Activated T-cell treated with anti-CD3 and anti-CD28 coated beads, Interleukin-2, amount 50 U/mL, for 1 hour (primary cell): ENCODE results near the gene TRIM42.

ENCODE experiments used
- DNase-seq: peaks from one replicate; pipeline ENCODE4 v3.0.0-alpha.2; 2020

TRIM42 gene

DNA sequence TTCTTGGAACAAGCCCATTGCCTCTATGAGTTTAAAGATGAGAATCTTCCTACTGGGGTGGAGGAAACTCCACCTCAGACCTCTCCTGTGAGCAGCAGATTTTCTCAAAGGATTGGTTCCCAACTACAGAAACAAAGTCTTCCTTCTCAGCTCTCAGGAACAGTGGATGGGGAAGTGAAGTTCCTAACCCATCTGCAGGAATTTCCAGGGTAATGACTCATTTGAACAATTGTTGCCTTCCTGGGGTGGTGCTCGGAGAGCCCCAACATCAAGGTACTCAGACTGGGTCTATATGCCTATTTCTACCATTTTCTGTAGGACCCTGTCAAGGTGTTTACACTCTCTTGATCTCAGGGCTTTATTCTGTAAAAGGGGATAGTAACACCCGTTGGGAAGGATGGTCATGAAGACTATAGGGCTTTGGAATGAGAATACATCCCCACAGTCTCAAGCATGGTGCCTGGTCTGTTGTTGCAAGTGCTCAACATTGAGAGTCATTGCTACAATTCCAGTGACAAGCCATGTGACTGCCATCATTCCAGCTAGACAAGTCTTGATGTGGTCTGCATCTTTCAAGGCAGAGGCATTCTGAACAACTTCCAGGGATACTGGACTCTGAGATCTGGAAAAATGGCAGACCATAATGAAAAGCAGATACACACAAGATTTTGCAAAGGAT is 33.0 kb downstream of the TRIM42 start:
- DNase-seq, result no peak

DNA sequence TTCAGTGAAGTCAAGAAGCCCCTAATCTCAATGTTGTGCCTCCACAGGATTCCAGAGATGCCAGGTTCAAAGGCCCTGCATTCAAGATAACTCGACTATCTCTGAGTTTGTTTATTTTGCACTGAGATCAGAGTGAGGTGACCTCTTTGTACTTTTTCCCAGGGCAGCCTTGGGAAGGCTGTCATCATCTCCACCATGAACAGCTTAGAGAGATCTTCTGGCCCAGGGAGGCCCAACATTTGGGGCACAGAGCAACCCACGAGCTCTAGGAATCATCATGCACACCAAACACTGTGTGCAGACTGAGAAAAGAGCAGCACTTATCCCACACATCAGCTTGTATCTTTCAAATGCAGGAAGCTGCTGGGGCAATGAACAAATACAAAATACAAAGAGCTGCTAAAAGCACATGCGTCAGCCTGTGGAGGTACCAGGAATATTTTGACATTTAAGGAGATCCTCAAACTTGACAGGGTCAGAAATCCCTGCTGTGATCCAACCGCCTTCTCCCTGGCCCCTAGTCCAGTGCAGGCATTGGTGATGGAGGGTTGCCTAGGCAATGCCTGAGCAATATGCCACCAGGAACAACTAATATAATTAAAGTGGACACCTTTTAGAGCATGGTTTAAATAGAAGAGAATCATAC is 33.6 kb downstream of the TRIM42 start:
- DNase-seq, result no peak

DNA sequence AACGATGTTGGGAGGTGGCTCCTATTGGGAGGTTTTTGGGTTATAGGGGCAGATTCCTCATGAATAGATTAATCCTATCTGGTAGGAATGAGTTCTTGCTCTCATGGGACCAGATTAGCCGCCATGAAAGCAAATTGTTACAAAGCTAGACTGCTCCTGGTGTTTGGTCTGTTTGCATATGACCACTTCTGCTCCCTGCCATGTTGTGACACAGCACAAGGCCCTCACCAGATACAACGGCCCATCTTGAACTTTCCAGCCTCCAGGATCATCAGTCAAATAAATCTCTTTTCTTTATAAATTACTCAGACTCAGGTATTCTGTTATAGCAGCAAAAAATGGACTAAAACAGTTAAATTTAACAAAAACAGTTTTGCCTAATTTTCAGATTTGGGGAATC is 34.4 kb downstream of the TRIM42 start:
- DNase-seq, result no peak

DNA sequence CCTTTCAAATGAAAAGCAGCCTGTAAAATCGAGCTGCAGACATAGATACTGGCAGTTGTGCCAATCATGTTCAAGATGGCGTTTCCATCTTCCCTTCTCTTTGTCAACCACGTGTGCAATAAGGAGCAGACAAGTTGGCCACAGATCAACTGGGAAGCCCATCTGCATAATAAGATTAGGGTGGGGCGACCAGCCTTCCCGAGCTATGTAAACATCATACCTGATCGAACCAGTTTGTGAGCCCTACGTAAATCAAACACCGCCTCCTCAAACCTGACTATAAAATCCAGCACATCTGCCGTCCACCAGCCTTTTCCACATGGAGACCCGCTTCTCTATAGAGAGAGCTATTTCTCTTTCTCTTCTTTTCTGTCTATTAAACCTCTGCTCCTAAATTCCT is 37.2 kb downstream of the TRIM42 start:
- no peak for DNase-seq

DNA sequence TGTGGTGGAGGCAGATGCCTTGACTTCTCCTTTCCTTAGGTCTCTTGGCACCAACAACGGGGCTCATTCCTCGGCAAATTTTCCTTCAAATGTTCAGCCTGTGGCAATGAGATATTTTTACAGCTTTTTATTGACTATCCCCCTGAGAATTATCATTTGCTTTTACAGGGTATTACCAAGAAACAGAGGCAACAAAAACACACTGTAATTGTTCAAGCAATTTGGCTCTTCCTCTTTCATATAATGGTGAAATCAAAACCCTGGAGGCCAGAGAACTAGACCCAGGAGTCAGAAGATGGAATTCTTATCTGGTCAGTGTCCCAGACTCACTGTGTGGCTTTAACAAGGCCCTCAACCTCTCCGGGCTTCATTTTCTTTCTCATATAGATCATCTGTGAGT is 40.1 kb downstream of the TRIM42 start:
- no peak for DNase-seq

DNA sequence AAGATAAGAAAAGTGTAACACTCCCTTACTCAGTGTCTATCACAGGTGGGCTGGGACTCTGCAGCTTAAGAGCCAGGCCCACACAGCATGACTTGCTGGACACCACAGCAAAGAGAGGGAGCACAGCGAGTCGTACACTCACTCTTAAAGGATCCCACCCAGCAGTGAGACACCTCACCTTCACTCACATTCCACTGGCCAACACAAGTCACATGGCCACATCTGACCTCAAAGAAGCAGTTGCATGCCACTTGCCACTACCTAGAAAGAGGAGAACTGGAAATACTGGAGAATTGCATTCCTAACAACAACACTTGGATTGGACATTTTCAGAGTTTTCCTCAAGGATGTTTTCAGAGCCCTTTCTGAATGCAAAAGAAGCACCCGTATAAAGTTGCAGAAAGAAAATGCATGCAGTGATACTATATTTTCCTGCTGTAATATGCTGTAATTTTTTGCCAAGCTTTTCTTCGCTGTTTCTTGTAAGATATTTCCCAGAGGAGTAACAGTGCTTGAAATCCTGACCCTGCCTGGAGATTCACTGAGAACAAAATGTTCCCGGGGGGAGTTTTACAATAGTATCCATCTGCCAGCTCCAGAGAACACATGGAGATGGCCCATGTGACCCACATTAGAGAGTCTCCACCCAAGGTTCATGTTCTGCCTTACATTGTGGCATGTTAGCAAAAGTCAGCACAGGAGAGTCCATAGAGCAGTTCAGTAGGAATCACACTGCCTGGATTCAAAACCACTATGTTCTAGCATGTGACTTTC is 42.2 kb downstream of the TRIM42 start:
- no peak for DNase-seq

DNA sequence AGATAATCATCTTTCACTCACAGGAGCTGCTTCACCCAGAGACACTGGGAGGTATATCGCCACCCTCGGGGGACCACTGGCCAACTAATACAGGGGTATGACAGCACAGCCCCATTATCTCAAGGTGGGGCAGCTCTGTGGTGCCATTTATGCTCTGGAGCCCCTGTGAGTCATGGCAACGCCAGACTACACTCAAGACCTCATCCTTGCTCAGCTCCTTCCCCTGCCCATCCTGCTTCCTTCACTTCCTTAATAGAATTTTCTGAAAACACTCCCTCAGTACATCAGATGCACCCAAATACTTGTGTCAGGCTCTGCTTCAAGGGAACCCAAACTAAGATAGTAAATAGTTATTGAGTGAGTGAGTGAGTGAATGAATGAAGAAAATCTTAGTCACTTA is 45.7 kb downstream of the TRIM42 start:
- DNase-seq, result no peak

DNA sequence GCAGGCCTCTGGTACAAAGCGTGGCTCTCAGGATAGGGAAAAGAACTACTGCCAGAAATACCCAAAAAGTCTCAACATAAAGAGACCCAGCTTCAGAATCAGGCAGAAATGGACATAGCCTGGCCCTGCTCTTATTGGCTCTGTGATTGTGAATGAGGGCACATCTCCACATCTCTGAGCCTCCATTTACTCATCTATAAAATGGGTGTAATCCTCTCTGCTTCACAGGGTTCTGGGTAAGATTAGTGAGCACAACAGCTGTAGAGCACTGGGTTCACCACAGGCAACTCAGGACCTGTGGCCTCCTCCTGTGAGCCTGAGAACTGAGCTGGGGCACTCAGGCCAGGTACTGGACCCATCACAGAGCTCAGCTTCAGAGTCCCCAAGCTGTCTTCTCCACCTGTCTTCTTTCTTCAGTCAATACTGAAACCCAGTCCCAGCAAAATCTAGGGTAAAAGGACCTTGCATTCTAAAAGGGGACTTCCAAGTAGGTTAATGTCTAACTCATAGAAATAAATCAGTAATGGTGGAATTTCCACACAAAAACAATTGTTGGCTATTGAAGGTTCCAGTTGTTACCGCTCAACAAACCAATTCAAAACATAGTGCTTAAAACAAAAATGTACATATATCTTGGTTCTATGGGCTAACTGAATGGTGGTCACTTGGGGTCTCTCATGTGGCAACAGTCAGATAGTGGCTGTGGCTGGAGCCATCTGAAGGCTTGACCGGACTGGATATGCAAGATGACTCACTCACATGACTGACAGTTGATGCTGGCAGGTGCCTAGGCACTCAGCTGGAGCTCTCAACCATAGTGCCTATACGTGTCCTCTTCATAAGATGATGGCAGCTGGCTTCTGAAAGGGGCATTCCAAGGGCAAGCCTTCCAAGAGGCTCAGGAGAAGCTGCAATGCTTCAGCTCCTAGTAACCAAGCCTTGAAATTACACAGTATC is 47.3 kb downstream of the TRIM42 start:
- no peak for DNase-seq

DNA sequence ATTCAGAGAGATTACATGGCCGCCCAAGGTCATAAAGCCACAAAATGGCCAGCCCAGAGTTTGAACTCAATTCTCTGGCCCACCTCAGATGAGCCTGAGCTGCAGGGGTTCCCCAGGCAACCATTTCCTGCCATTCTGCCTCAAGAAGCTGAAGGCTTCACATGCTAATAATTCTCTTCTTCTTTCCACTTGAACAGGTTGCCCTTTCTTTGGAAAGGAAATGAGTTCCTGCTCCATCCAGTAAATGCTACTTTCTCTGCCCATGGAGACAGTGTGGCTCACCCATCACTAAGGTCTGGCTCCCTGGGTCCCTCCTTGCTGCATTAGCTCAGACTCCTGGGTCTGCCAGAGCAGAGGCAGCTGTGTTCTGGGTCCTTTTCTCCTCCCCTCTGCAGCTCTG is 48.2 kb downstream of the TRIM42 start:
- DNase-seq, result no peak

DNA sequence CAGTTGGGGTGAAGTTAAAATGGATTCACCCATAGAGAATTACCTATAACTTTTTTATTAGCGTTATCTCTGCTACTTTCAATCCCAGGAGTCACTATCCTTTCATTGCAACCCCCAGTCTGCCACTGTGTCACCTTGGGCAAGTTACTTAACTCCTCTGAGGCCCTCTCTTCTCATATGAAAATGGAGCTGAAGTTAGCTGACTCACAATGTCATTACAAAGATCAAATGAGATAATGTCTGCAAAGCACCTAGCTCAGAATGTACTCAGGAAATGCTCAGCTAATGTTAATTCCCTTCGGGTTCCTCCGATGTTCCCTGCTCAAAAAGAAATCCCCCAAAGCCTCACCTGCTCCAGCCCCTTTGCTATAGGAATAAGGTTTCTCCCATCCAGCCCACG is 50.0 kb downstream of the TRIM42 start:
- no peak for DNase-seq

DNA sequence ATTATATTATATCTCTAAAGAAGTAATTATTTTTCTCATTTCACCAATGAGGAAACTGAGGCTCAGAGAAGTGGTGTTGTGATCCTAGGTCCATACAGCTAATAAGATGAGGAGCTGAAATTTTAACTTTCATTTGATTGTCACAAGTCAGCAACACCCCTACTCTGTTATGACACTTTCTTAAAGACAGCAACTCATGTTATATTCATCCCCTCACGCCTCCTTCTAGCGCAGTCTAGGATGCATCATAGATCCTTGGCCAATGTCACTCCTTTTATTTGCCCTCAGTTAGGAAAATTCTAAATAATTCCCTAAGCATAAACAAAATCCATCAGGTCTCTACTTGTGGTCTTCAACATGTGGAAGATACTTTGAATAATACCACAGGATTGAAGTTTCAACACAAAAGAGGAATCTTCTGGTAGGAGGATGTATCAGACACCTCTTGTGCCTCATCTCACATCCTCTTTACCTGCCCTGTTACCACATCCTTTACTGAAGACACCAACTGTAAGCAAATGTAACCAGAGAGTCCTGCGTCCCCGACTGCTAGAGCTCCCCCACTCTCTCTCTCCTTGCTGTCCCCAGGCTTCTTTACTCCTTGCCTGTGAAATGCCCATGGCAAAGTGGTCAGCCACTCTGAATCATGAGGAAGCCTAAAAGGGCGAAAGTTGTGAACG is 53.7 kb downstream of the TRIM42 start:
- DNase-seq, result no peak

DNA sequence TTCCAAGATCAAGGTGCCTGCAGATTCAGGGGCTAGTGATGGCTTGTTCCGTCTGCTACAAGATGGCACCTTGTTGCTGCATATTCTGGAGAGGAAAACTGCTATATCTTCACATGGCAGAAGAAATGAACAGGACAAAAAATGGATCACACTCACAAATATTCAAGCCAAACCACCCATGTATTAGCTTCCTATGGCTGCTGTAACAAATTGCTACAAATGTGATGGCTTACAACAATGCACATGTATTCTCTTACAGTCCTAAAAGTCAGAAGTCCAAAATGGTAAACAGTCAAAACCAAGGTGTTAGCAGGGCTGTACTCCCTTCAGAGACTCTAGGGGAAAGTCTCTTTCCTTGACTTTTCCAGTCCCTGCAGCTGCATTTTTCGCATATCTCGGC is 55.8 kb downstream of the TRIM42 start:
- DNase-seq, result no peak

DNA sequence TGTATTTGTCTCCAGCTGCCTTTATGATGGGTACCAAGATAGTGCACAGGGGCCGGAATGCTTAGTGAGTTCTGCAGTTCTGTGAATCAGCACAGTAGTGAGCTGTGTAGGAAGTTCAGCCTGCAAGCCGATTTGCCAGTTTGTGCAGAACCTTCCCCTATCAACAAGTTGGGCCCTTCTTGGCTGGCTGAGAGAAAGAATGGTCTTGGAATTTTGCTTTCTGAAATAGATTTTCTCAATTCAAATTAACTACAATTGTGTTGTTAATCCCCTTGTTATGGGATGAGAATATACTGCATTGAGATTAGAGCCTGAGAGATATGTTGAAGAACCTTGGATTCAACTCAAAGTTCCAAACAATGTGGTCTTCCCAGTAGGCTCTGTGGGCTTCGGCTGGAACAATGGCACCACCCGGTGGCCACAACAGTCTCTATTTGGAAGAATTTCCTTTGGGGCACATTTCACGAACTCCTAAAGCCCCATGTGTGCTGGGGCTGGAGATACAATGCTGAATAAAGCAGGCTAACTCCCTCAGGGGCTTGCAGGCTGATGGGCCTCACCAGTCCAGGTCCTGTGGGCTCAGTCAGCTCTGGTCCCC is 59.1 kb downstream of the TRIM42 start:
- no peak for DNase-seq

DNA sequence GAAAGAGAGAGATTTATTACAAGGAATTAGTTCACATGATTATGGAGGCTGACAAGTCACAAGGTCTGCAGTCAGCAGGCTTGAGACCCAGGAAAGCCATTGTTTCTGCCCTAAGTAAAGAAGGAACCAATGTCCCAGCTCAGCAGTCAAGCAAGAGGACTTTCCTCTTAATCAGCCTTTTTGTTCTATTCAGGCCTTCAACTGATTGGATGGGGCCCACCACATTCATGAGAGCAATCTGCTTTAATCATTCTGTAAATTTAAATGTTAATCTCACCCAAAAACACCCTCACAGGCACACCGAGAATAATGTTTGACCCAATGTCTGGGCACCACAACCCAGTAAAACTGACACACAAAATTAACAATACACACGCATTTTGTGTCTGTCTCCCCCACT is 64.3 kb downstream of the TRIM42 start:
- no peak for DNase-seq

DNA sequence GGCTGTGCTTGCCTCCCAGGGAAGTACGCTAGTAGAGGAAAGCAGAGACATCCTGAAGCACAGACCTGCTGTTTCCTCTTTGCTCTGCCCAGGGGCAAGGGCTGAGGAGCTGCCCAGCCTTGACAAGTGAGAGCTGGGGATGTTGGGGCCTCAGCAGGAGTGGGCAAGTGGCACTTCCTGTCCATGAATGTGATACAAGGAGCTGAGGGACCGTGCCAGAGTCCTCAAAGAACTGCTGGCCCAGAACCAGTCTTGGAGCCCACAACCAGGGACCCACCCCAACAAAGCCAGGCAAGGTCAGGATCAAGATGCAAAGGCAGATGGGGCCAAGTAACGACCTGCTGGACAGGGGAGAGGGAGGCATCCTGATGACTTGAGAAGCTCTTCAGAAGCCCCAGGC is 70.3 kb downstream of the TRIM42 start:
- DNase-seq, result no peak

DNA sequence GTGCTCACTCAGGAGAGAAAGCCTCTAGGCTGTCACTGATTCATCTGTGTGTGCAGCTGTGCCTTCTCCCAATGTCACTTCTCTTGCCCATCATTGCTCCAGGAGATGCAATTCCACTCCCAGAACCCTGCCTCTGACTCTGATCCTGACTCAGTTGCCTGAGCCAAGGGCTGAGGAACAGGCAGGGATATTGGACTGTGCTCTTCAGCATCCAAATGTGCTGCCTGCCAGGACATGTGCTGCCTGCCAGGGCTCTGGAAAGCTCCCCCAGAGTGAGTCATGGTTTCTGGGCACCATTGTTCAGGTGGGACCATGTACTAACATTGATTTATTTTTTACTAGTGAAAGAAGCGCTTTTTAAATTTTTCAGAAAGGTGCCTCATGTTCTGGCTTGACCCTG is 71.0 kb downstream of the TRIM42 start:
- no peak for DNase-seq
